Hepatocyte (in vitro differentiated cells): ENCODE measurements around the gene FAM193A. TPM values are rescaled to one million over a fixed set of nuclear protein-coding genes. Genes with fewer than 3 reads are reported as not detected.

ENCODE experiments used
- DNase-seq: peaks from one replicate; pipeline ENCODE4 v3.0.0-alpha.2; 2016; ENCODE audit warnings: low spot score
- H2AFZ ChIP-seq: fragments of 200-600 bp; sonication (generic); 2 replicates; pipeline ENCODE4 v1.6.0; 2016; ENCODE audit warnings: antibody characterized with exemption, mild to moderate bottlenecking
- H3K27ac ChIP-seq: fragments of 200-600 bp; sonication (generic); 2 replicates; pipeline ENCODE4 v1.5.1; 2016; ENCODE audit warnings: mild to moderate bottlenecking
- H3K27me3 ChIP-seq: fragments of 200-600 bp; sonication (generic); 2 replicates; pipeline ENCODE4 v1.6.1; 2016
- H3K36me3 ChIP-seq: fragments of 200-600 bp; sonication (generic); replicated peaks from 2 replicates; pipeline ENCODE4 v1.5.1; 2016; ENCODE audit warnings: low read depth; ENCODE audit not compliant: insufficient read depth
- H3K4me1 ChIP-seq: fragments of 200-600 bp; sonication (generic); 2 replicates; pipeline ENCODE4 v1.5.1; 2016; ENCODE audit warnings: mild to moderate bottlenecking, moderate library complexity; ENCODE audit not compliant: insufficient read depth
- H3K4me2 ChIP-seq: fragments of 200-600 bp; sonication (generic); 2 replicates; pipeline ENCODE4 v1.6.0; 2016
- H3K4me3 ChIP-seq: fragments of 200-600 bp; sonication (generic); 2 replicates; pipeline ENCODE4 v1.5.1; 2016; ENCODE audit warnings: mild to moderate bottlenecking
- H3K79me2 ChIP-seq: fragments of 200-600 bp; sonication (generic); 2 replicates; pipeline ENCODE4 v1.6.0; 2017; ENCODE audit warnings: mild to moderate bottlenecking
- H3K9me2 ChIP-seq: fragments of 200-600 bp; sonication (generic); replicated peaks from 2 replicates; pipeline ENCODE4 v1.6.0; 2017; ENCODE audit warnings: mild to moderate bottlenecking; ENCODE audit not compliant: insufficient read depth
- H3K9me3 ChIP-seq: fragments of 200-600 bp; sonication (generic); 2 replicates; pipeline ENCODE4 v1.5.1; 2016; ENCODE audit warnings: low read depth, mild to moderate bottlenecking
- H4K20me1 ChIP-seq: fragments of 200-600 bp; sonication (generic); 2 replicates; pipeline ENCODE4 v1.6.0; 2016; ENCODE audit warnings: mild to moderate bottlenecking; ENCODE audit not compliant: insufficient read depth, poor library complexity, severe bottlenecking
- CTCF ChIP-seq: fragments of 200-600 bp; sonication (generic); IDR thresholded peaks from 2 replicates; pipeline ENCODE4 v1.5.1; 2016; ENCODE audit warnings: antibody characterized with exemption, mild to moderate bottlenecking; ENCODE audit not compliant: poor library complexity
- EZH2 ChIP-seq: fragments of 200-600 bp; sonication (generic); IDR thresholded peaks from 2 replicates; pipeline ENCODE4 v1.6.1; 2016; ENCODE audit warnings: antibody characterized with exemption, mild to moderate bottlenecking, borderline replicate concordance
- EZH2phosphoT487 ChIP-seq: fragments of 200-600 bp; sonication (generic); IDR thresholded peaks from one replicate; pipeline ENCODE4 v1.6.1; 2018; ENCODE audit warnings: antibody characterized with exemption, mild to moderate bottlenecking, low read depth, moderate library complexity; ENCODE audit not compliant: unreplicated experiment, severe bottlenecking
- WGBS: methylation state at CpG from one replicate; pipeline ENCODE4 v1.1.6; 2016; ENCODE audit warnings: low lambda C conversion rate; ENCODE audit errors: missing lambda C conversion rate; 5-methylcytosine and 5-hydroxymethylcytosine counted together
- polyA plus RNA-seq: library from polyadenylated mRNA; unstranded; fragments of >200 nt; fragmentation: Nextera tagmentation; extraction: Ambion mirVana; gene quantifications from 2 replicates; pipeline ENCODE4 v1.2.1, GENCODE V29; 2016
- total RNA-seq: library from RNA; depleted of rRNA; stranded (reverse); fragments of >200 nt; gene quantifications from 2 replicates; pipeline ENCODE4 v1.2.3, GENCODE V29; 2014

The FAM193A gene
- total and polyA plus RNA-seq, 2 experiments from 2014 or later, result 11.4 to 15.8 TPM

GRCh38 chr4:2767046-2767704, 230.7 kb downstream of the FAM193A start:
- H3K9me2 ChIP-seq, result no peaks in the 10 kb centered on the region

GRCh38 chr4:2767705-2768074, 231.2 kb downstream of the FAM193A start:
- Histone ChIP-seq H3K79me2 (no peaks in the 10 kb centered on the region), H3K9me3 (no peaks in the 10 kb centered on the region), H3K27me3 (no peaks in the 10 kb centered on the region), H3K9me2 (no peaks in the 10 kb centered on the region), H3K4me2 (no peak overlapping the region), H2AFZ (no peak overlapping the region), H3K4me3 (no peak overlapping the region), H3K4me1 (no peaks in the 10 kb centered on the region), H3K36me3 (no peaks in the 10 kb centered on the region), H4K20me1 (no peaks in the 10 kb centered on the region), H3K27ac (no peak overlapping the region)
- TF ChIP-seq CTCF (no peak), EZH2phosphoT487 (no peak), EZH2 (no peak)
- no peak for DNase-seq
- WGBS, result 62% methylated on average over 11 of the region's 11 CpGs

More at GRCh38 chr4:2767046-2767704, 230.7 kb downstream of the FAM193A start:
- no peaks in the 10 kb centered on the region for H3K36me3 ChIP-seq
- 90% methylated on average over 5 of the region's 5 CpGs for WGBS
- no peak overlapping the region for H3K27ac ChIP-seq
- H3K27me3 ChIP-seq, result no peaks in the 10 kb centered on the region
- no peaks in the 10 kb centered on the region for H3K9me3 ChIP-seq
- H3K4me3 ChIP-seq, result no peak overlapping the region
- H3K4me1 ChIP-seq, result peaks cover 4% of the 10 kb centered on the region
- H3K4me2 ChIP-seq, result no peak overlapping the region
- H2AFZ ChIP-seq, result no peak overlapping the region
- TF ChIP-seq EZH2phosphoT487 (no peak), CTCF (no peak), EZH2 (no peak)
- no peaks in the 10 kb centered on the region for H4K20me1 ChIP-seq
- no peaks in the 10 kb centered on the region for H3K79me2 ChIP-seq
- DNase-seq, result no peak

- H3K9me2 ChIP-seq, result no peaks in the 10 kb centered on the region
- H3K36me3 ChIP-seq, result no peaks in the 10 kb centered on the region
- no peak overlapping the region for H3K27ac ChIP-seq
- H3K79me2 ChIP-seq, result no peaks in the 10 kb centered on the region
- H2AFZ ChIP-seq, result no peak overlapping the region
- TF ChIP-seq EZH2 (no peak), EZH2phosphoT487 (no peak), CTCF (no peak)
- H4K20me1 ChIP-seq, result no peaks in the 10 kb centered on the region
- H3K27me3 ChIP-seq, result no peaks in the 10 kb centered on the region
- no peaks in the 10 kb centered on the region for H3K9me3 ChIP-seq
- no peak for DNase-seq
- no peaks in the 10 kb centered on the region for H3K4me1 ChIP-seq
- H3K4me2 ChIP-seq, result no peak overlapping the region
- no peak overlapping the region for H3K4me3 ChIP-seq
- WGBS, result 84% methylated on average over 9 of the region's 9 CpGs
These were observed 231.7 kb downstream of the FAM193A start for GRCh38 chr4:2768124-2768523.
